SK-N-SH (cell line): ENCODE data around the gene ZNF592. TPM values are rescaled to one million over a fixed set of nuclear protein-coding genes. Genes with fewer than 3 reads are reported as not detected.

Source experiments
- CTCF ChIA-PET: fragments of 300-600, 350-600 bp; formaldehyde crosslinking; extraction: SDS; loops from one replicate; lab custom pipeline; 2021; lab: Yijun Ruan, JAX
- POLR2A ChIA-PET: fragments of 350-600 bp; sonication (Branson Sonifier 250); formaldehyde crosslinking; extraction: SDS; loops from one replicate; lab custom pipeline; 2020; ENCODE audit warnings: antibody characterized with exemption, inconsistent platforms; lab: Yijun Ruan, JAX
- DNase-seq: peaks from one replicate; pipeline ENCODE4 v3.0.0; 2012
- H2AFZ ChIP-seq: fragments of 200-600 bp; sonication (generic); 2 replicates; pipeline ENCODE4 v1.8.1; 2016; ENCODE audit warnings: antibody characterized with exemption, mild to moderate bottlenecking, low read depth
- H3F3A ChIP-seq: fragments of 200-600 bp; sonication (generic); replicated peaks from 2 replicates; pipeline ENCODE3; 2016; ENCODE audit warnings: antibody characterized with exemption, mild to moderate bottlenecking; ENCODE audit not compliant: insufficient read depth
- H3K27ac ChIP-seq, 2 experiments: fragments of 200-500 bp in 1 of 2; fragments of 200-600 bp in 1 of 2; sonication (Bioruptor generic) in 1 of 2; sonication (generic), shearing (Covaris generic) in 1 of 2; 2 replicates each; pipeline versions ENCODE4 v1.5.1 to v1.6.1; 2014 to 2016; ENCODE audit warnings: low read depth in 2 of 2, inconsistent platforms in 1 of 2, low read length in 1 of 2, mild to moderate bottlenecking in 1 of 2, mixed read lengths in 1 of 2
- H3K27me3 ChIP-seq: fragments of 200-600 bp; sonication (generic), shearing (Covaris generic); 2 replicates; pipeline ENCODE4 v1.6.1; 2016; ENCODE audit warnings: mixed run types; ENCODE audit not compliant: insufficient read depth
- H3K36me3 ChIP-seq, 2 experiments: fragments of 200-500 bp in 1 of 2; fragments of 200-600 bp in 1 of 2; sonication (Bioruptor generic) in 1 of 2; sonication (generic) in 1 of 2; replicated peaks in 1 of 2; 2 replicates each; pipeline versions ENCODE3 to v1.5.1; 2014 to 2016; ENCODE audit warnings: low read length in 1 of 2, mild to moderate bottlenecking in 1 of 2; ENCODE audit not compliant: insufficient read depth in 2 of 2, control insufficient read depth in 1 of 2
- H3K4me1 ChIP-seq, 2 experiments: fragments of 200-500 bp in 1 of 2; fragments of 200-600 bp in 1 of 2; sonication (Bioruptor generic) in 1 of 2; sonication (generic), shearing (Covaris generic) in 1 of 2; 2 replicates each; pipeline versions ENCODE4 v1.5.1 to v1.6.1; 2014 to 2016; ENCODE audit warnings: low read depth in 1 of 2, low read length in 1 of 2, mixed run types in 1 of 2; ENCODE audit not compliant: insufficient read depth in 2 of 2, control insufficient read depth in 1 of 2
- H3K4me2 ChIP-seq: fragments of 200-600 bp; sonication (generic), shearing (Covaris generic); 2 replicates; pipeline ENCODE4 v1.6.1; 2017; ENCODE audit warnings: mixed run types
- H3K4me3 ChIP-seq, 2 experiments: fragments of 200-500 bp in 1 of 2; fragments of 200-600 bp in 1 of 2; sonication (Bioruptor generic) in 1 of 2; sonication (generic), shearing (Covaris generic) in 1 of 2; 2 replicates each; pipeline versions ENCODE4 v1.5.1 to v1.8.1; 2014 to 2016; ENCODE audit warnings: low read depth in 2 of 2, inconsistent platforms in 1 of 2, low read length in 1 of 2, mild to moderate bottlenecking in 1 of 2, mixed read lengths in 1 of 2, moderate library complexity in 1 of 2
- H3K79me2 ChIP-seq: fragments of 200-600 bp; sonication (generic); 2 replicates; pipeline ENCODE4 v1.8.1; 2017; ENCODE audit warnings: mild to moderate bottlenecking; ENCODE audit not compliant: insufficient read depth
- H3K9ac ChIP-seq: fragments of 200-600 bp; sonication (generic); 2 replicates; pipeline ENCODE4 v1.6.1; 2017; ENCODE audit warnings: mixed run types
- H3K9me2 ChIP-seq: fragments of 200-600 bp; sonication (generic); 2 replicates; pipeline ENCODE4 v1.6.1; 2017; ENCODE audit warnings: mixed run types
- H3K9me3 ChIP-seq: fragments of 200-600 bp; sonication (generic); 2 replicates; pipeline ENCODE4 v1.6.1; 2017; ENCODE audit warnings: mixed run types, mild to moderate bottlenecking, moderate library complexity
- H4K20me1 ChIP-seq: fragments of 200-600 bp; sonication (generic); 2 replicates; pipeline ENCODE4 v1.6.1; 2017; ENCODE audit warnings: mild to moderate bottlenecking, mixed run types; ENCODE audit not compliant: insufficient read depth
- CHD2 ChIP-seq: fragments of 150-350 bp; IDR thresholded peaks from 2 replicates; pipeline ENCODE4 v1.6.1; 2018; ENCODE audit warnings: low read length; ENCODE audit not compliant: partially characterized antibody
- CTCF ChIP-seq: fragments of 200-600 bp; sonication (generic); IDR thresholded peaks from 2 replicates; pipeline ENCODE4 v1.6.1; 2017; ENCODE audit warnings: antibody characterized with exemption, mild to moderate bottlenecking, moderate library complexity
- EP300 ChIP-seq, 2 experiments: IDR thresholded peaks; 2 replicates each; pipeline versions ENCODE4 v1.4.0 to v1.6.1; 2012; ENCODE audit warnings: borderline replicate concordance in 1 of 2, low read depth in 1 of 2, low read length in 1 of 2
- EZH2phosphoT487 ChIP-seq: fragments of 200-600 bp; sonication (generic); IDR thresholded peaks from 2 replicates; pipeline ENCODE4 v1.6.1; 2017; ENCODE audit warnings: low read depth, mixed run types, mild to moderate bottlenecking, antibody characterized with exemption, moderate library complexity, borderline replicate concordance
- FOSL2 ChIP-seq: IDR thresholded peaks from 2 replicates; pipeline ENCODE4 v1.4.0; 2012; ENCODE audit warnings: low read depth, mild to moderate bottlenecking, moderate library complexity, borderline replicate concordance
- FOXM1 ChIP-seq: IDR thresholded peaks from 2 replicates; pipeline ENCODE4 v1.4.0; 2012; ENCODE audit warnings: low read depth, mild to moderate bottlenecking
- IRF3 ChIP-seq: fragments of 150-350 bp; IDR thresholded peaks from 2 replicates; pipeline ENCODE4 v1.6.1; 2016; ENCODE audit warnings: mild to moderate bottlenecking, low read depth, low read length
- JUND ChIP-seq: IDR thresholded peaks from 2 replicates; pipeline ENCODE4 v1.4.0; 2012
- MAX ChIP-seq: IDR thresholded peaks from 2 replicates; pipeline ENCODE4 v1.4.0; 2012; ENCODE audit warnings: low read depth
- MEF2A ChIP-seq: IDR thresholded peaks from 2 replicates; pipeline ENCODE4 v1.4.0; 2012; ENCODE audit warnings: low read depth, borderline replicate concordance
- NFIC ChIP-seq: IDR thresholded peaks from 2 replicates; pipeline ENCODE4 v1.4.0; 2012; ENCODE audit warnings: borderline replicate concordance
- PBX3 ChIP-seq: IDR thresholded peaks from 2 replicates; pipeline ENCODE4; 2012
- POLR2AphosphoS5 ChIP-seq: IDR thresholded peaks from 2 replicates; pipeline ENCODE4 v1.6.1; 2012; ENCODE audit warnings: low read depth, low read length
- RAD21 ChIP-seq: IDR thresholded peaks from 2 replicates; pipeline ENCODE4 v1.6.1; 2012; ENCODE audit warnings: mild to moderate bottlenecking, low read length
- RCOR1 ChIP-seq: fragments of 150-350 bp; IDR thresholded peaks from 2 replicates; pipeline ENCODE4 v1.6.1; 2017; ENCODE audit warnings: antibody characterized with exemption, low read length
- REST ChIP-seq: IDR thresholded peaks from 2 replicates; pipeline ENCODE4 v1.6.1; 2012; ENCODE audit warnings: mild to moderate bottlenecking, low read depth, low read length, moderate library complexity
- SMC3 ChIP-seq: IDR thresholded peaks from 2 replicates; pipeline ENCODE4 v1.6.1; 2012; ENCODE audit warnings: low read depth, low read length, improper control_type of control experiment
- TAF1 ChIP-seq: IDR thresholded peaks from 2 replicates; pipeline ENCODE4 v1.6.1; 2012; ENCODE audit warnings: low read depth, mild to moderate bottlenecking, low read length, moderate library complexity, borderline replicate concordance
- USF2 ChIP-seq: fragments of 150-350 bp; IDR thresholded peaks from 2 replicates; pipeline ENCODE4 v1.6.1; 2017; ENCODE audit warnings: antibody characterized with exemption, low read length, low read depth, borderline replicate concordance
- WGBS: methylation state at CpG from one replicate; pipeline ENCODE4 v1.1.6; 2017; ENCODE audit warnings: low lambda C conversion rate; 5-methylcytosine and 5-hydroxymethylcytosine counted together
- polyA plus RNA-seq, 3 experiments: library from polyadenylated mRNA; depleted of rRNA; stranded (reverse); fragments of >200 nt; gene quantifications; 2 replicates each; pipeline ENCODE4 v1.2.3, GENCODE V29; 2012

The ZNF592 gene
- polyA plus RNA-seq, 1 of the 3 experiments (the other 2 are of a cell fraction): 8.0 TPM

- Histone ChIP-seq H3K27me3 (no peaks in the 10 kb centered on the region), H4K20me1 (peaks cover 99% of the 10 kb centered on the region), H3K4me2 (no peak overlapping the region), H3K79me2 (peaks cover 100% of the 10 kb centered on the region), H3F3A (peaks cover 11% of the 10 kb centered on the region), H3K9me3 (no peaks in the 10 kb centered on the region), H3K27ac (no peak overlapping the region), H3K36me3 (peaks cover 2 to 13% of the 10 kb centered on the region in 2 experiments), H3K9me2 (no peaks in the 10 kb centered on the region), H3K4me3 (no peak overlapping the region), H2AFZ (no peak overlapping the region), H3K9ac (no peak overlapping the region), H3K4me1 (no peaks in the 10 kb centered on the region; a peak in 1 of 4 replicates)
- DNase-seq: no peak
- whole genome bisulfite sequencing: 94% methylated on average over 4 of the region's 4 CpGs
- ChIA-PET CTCF (interaction anchor here (1.3 kb wide), 1 partner anchor 45 kb away, joined by 3 read pairs; the partner anchor contains the start of gene NMB), POLR2A (no interaction called here)
- no peak for TF ChIP-seq CTCF
- TF ChIP-seq FOXM1: no peak
- no peak for TF ChIP-seq CHD2
- no peak for TF ChIP-seq FOSL2
- TF ChIP-seq EZH2phosphoT487: no peak
- TF ChIP-seq PBX3: no peak
- TF ChIP-seq IRF3: no peak
- no peak for TF ChIP-seq MAX
- no peak for TF ChIP-seq POLR2AphosphoS5
- TF ChIP-seq USF2: no peak
- no peak for TF ChIP-seq RAD21
- no peak for TF ChIP-seq EP300 (IDR thresholded peaks at IDR 0.05; ENCODE audit: borderline replicate concordance in 1 of 2, low read depth in 1 of 2, low read length in 1 of 2)
- TF ChIP-seq JUND: no peak
- no peak for TF ChIP-seq RCOR1
- no peak for TF ChIP-seq SMC3
- TF ChIP-seq MEF2A: no peak
- no peak for TF ChIP-seq TAF1
- TF ChIP-seq NFIC: no peak
- no peak for TF ChIP-seq REST
- TF ChIP-seq, all 33 proteins: peak for 0
Observed at GRCh38 chr15:84702961-84703482, 45.4 kb upstream of the ZNF592 start.
